KOPT-K1 (cell line): ENCODE measurements around the gene SDR42E2.
A peak's percentile ranks its signal among the peaks of the same experiment; 100 is the strongest.

Experiments used
- H3K27ac ChIP-seq: fragments of 200-600 bp; sonication (generic); 2 replicates; pipeline ENCODE4 v1.5.1; 2016; ENCODE audit warnings: antibody characterized with exemption, mild to moderate bottlenecking, low read depth, low read length; ENCODE audit not compliant: poor library complexity, severe bottlenecking
- H3K36me3 ChIP-seq: fragments of 200-600 bp; sonication (generic); 2 replicates; pipeline ENCODE4 v1.5.1; 2017; ENCODE audit warnings: antibody characterized with exemption, mild to moderate bottlenecking, low read length, moderate library complexity; ENCODE audit not compliant: insufficient read depth
- H3K9me3 ChIP-seq: fragments of 200-600 bp; sonication (generic); 2 replicates; pipeline ENCODE4 v1.5.1; 2017; ENCODE audit warnings: antibody characterized with exemption, low read length, mild to moderate bottlenecking; ENCODE audit not compliant: insufficient read depth, poor library complexity, severe bottlenecking

SDR42E2 gene

DNA sequence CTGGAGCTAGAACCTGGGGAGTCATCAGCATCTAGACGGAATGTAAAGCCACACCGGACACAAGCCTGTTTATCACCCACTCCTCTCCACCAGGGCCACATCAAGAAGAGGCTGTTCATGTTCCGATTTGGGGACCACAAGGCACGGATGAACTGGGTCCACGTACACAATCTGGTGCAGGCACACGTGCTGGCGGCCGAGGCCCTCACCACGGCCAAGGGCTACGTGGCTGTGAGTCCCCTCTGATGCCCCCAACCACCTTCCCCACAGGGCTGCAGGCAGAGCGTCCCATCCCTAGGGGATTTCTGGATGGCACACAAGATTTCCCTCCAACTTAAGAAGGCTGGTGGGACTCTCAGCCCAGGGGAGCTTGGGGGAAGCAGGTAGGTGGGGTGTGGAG lies 19.1 kb downstream of the SDR42E2 start:
- Histone ChIP-seq H3K27ac (no peak overlapping the region), H3K9me3 (no peaks in the 10 kb centered on the region), H3K36me3 (no peaks in the 10 kb centered on the region)

GRCh38 chr16:22181843-22182242 lies 19.5 kb downstream of the SDR42E2 start:
- no peaks in the 10 kb centered on the region for H3K36me3 ChIP-seq

GRCh38 chr16:22183335-22183734 lies 21.0 kb downstream of the SDR42E2 start:
- H3K27ac ChIP-seq: no peak overlapping the region

More at GRCh38 chr16:22181843-22182242, 19.5 kb downstream of the SDR42E2 start:
- H3K9me3 ChIP-seq: no peaks in the 10 kb centered on the region
- H3K27ac ChIP-seq: no peak overlapping the region

GRCh38 chr16:22183901-22184614 lies 21.8 kb downstream of the SDR42E2 start:
- H3K9me3 ChIP-seq: no peaks in the 10 kb centered on the region
- H3K27ac ChIP-seq: no peak overlapping the region
- H3K36me3 ChIP-seq: no peaks in the 10 kb centered on the region

More at GRCh38 chr16:22183335-22183734, 21.0 kb downstream of the SDR42E2 start:
- Histone ChIP-seq H3K9me3 (no peaks in the 10 kb centered on the region), H3K36me3 (no peaks in the 10 kb centered on the region)

GRCh38 chr16:22184615-22184968 lies 22.3 kb downstream of the SDR42E2 start:
- no peaks in the 10 kb centered on the region for H3K9me3 ChIP-seq
- no peaks in the 10 kb centered on the region for H3K36me3 ChIP-seq
- no peak overlapping the region for H3K27ac ChIP-seq

DNA sequence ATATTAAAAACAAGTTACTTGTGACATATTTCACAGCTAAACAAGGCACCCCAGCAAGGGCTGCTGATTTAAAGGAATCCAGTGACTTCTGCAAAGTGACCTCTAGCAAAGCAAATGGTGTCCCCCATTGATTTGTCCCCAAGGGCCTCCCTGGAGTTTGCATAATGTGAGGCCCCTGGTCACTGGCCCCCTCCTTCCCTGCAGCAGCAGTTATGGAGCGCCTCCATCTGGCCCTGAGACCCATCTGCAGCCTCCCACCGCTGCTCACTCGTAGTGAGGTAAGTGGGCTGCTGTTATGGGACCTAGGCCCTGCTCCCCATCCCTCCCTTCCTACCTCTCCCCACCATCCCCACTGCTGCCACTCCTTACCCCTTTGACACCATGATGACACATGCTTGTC lies 24.2 kb downstream of the SDR42E2 start:
- Histone ChIP-seq H3K27ac (no peak overlapping the region), H3K36me3 (no peaks in the 10 kb centered on the region), H3K9me3 (no peaks in the 10 kb centered on the region)

GRCh38 chr16:22188267-22188594 lies 25.9 kb downstream of the SDR42E2 start:
- H3K9me3 ChIP-seq: no peaks in the 10 kb centered on the region
- no peaks in the 10 kb centered on the region for H3K36me3 ChIP-seq
- H3K27ac ChIP-seq: no peak overlapping the region

- Histone ChIP-seq H3K27ac (peak overlapping the region; percentile 54), H3K9me3 (no peaks in the 10 kb centered on the region), H3K36me3 (no peaks in the 10 kb centered on the region)
Measured at GRCh38 chr16:22188595-22189442, 26.5 kb downstream of the SDR42E2 start.

- Histone ChIP-seq H3K27ac (peak overlapping the region; percentile 54), H3K36me3 (no peaks in the 10 kb centered on the region), H3K9me3 (no peaks in the 10 kb centered on the region)
Measured at GRCh38 chr16:22189473-22190080, 27.3 kb downstream of the SDR42E2 start.

- no peaks in the 10 kb centered on the region for H3K36me3 ChIP-seq
- peak overlapping the region; percentile 54 for H3K27ac ChIP-seq
- H3K9me3 ChIP-seq: no peaks in the 10 kb centered on the region
Measured at GRCh38 chr16:22190081-22190775, 27.9 kb downstream of the SDR42E2 start.

DNA sequence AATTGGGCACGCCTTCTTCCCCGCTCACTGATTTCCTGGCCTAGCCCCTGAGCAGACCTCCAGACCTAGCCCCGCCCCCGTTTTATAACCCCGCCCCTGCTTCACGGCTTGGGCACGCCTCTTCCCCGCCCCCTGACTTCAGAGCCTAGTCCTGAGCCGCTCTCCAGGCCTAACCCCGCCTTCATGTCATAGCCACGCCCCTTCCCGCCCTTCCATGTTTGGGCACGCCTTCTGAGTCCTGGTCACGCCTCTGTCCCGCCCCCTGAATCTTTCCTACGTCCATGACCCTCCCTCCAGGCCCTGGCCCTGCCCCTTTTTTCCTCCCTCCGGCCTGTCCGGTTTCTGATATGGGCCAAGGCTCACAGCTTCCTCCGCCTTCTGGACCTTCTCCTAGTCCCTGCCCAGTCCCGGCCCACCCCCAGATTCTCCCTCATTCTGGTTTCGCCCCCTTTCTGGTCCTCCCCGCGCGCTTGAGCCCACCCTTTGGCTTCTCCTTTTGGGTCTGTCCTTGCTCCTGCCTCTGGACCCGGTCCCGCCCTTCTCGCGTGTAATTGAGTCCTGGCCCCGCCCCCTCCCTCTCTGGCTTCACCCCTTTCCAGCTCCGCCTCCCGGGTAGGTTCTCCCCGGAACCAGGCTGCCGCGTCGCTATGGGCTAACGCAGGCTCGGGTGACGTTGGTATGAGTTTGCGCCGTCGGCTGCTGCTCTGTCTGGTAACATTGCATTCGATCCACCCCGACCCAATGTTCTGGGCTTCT lies 28.6 kb downstream of the SDR42E2 start:
- Histone ChIP-seq H3K36me3 (no peaks in the 10 kb centered on the region), H3K9me3 (no peaks in the 10 kb centered on the region), H3K27ac (peak overlapping the region; percentile 54)

- no peaks in the 10 kb centered on the region for H3K9me3 ChIP-seq
- H3K36me3 ChIP-seq: no peaks in the 10 kb centered on the region
- H3K27ac ChIP-seq: peak overlapping the region; percentile 52
Measured at GRCh38 chr16:22191532-22192260, 29.4 kb downstream of the SDR42E2 start.

DNA sequence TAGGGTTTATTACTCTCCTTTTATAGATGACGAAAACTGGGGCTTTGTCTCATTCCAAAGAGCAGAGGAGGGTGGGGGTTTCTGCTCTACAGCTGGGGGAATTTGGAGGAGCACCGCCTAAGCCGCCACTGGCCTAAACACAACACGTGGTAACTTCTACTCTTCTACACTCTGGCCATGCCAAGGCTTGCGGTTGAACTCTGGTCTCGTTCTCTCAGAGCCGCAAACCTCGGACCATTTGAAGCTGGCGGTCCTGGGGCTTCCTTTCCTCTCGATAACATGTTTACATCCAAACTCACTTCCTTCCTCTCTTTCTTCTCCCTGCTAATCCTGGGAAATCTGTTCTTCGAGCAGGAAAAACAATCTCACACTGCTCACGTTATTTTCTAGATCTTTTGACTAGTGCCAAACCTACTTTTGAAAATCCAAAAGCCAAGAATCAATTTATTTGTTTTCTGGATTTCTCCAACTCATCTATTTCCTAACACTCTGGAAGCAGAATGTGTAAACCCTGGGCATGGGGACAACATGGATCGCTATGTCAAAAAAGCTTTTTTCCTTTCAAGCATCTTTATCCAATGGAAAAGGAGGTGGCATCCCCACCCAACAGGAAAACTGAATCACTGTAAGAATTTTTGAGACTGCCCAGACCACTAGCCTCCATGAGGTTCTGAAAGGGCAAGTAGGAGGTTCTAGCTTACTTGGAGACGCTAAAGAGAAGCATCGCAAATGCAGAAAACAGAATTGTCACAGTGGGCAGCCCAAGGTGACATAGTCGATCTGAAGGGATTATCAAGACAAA lies 30.2 kb downstream of the SDR42E2 start:
- Histone ChIP-seq H3K9me3 (no peaks in the 10 kb centered on the region), H3K36me3 (no peaks in the 10 kb centered on the region), H3K27ac (no peak overlapping the region)
